ENCODE results near the gene AMPD2.

GRCh38 chr1:109658533-109659042, 39.0 kb downstream of the AMPD2 start:
- TF ChIP-seq CTCF (IDR thresholded peaks at IDR 0.05) (no peak), POLR2A (IDR thresholded peaks at IDR 0.05) (no peak)
